Measurements from ENCODE around the gene MPRIP. TPM values are rescaled to one million over a fixed set of nuclear protein-coding genes. Genes with fewer than 3 reads are reported as not detected.

MPRIP gene
- total RNA-seq, 2 donors from 2014 or later, result 268 to 269 TPM

GRCh38 chr17:17089796-17090641, 47.8 kb downstream of the MPRIP start:
- no peaks in the 10 kb centered on the region for H3K9me3 ChIP-seq (ENCODE audit: control insufficient read depth, low read length, poor library complexity, severe bottlenecking)
- peak overlapping the region; percentile 65 for H3K27ac Mint-ChIP-seq
- H3K4me3 Mint-ChIP-seq, result no peak overlapping the region
- ATAC-seq (no peak), DNase-seq (no peak)
- peaks cover 5% of the 10 kb centered on the region for H3K36me3 Mint-ChIP-seq (ENCODE audit: low read depth)
- no peaks in the 10 kb centered on the region for H3K27me3 Mint-ChIP-seq
- H3K4me1 Mint-ChIP-seq, result peaks cover 52% of the 10 kb centered on the region

- no peak overlapping the region for H3K4me3 Mint-ChIP-seq
- peaks cover 56% of the 10 kb centered on the region for H3K4me1 Mint-ChIP-seq
- H3K27me3 Mint-ChIP-seq, result no peaks in the 10 kb centered on the region
- H3K9me3 ChIP-seq (ENCODE audit: control insufficient read depth, low read length, poor library complexity, severe bottlenecking), result no peaks in the 10 kb centered on the region
- no peak for DNase-seq
- no peak for ATAC-seq
- peaks cover 5% of the 10 kb centered on the region for H3K36me3 Mint-ChIP-seq (ENCODE audit: low read depth)
- peak overlapping the region; percentile 21 for H3K27ac Mint-ChIP-seq
Observed at GRCh38 chr17:17090642-17091103, 48.4 kb downstream of the MPRIP start.

DNA sequence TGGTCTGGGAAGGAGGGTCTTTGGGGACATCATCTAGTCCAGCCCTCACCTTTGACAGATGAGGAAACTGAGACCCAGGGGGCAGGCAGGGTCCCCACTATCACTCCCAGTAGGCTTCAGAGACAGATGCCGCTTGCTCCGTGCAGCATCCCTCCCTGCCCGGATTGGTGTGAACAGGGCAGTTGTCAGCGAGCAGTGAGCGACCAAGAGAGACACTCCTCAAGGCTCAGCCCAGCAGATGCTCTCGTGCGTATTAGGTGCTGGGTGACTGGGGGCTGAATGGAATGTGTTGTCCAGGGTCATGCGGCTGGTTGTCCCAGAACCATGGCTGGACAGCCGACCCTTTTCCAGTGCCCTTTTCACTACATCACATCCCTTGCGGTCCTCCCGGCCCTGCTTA, 49.0 kb downstream of the MPRIP start:
- H3K9me3 ChIP-seq (ENCODE audit: control insufficient read depth, low read length, poor library complexity, severe bottlenecking), result no peaks in the 10 kb centered on the region
- Mint-ChIP-seq H3K27ac (no peak overlapping the region), H3K4me3 (no peak overlapping the region), H3K36me3 (ENCODE audit: low read depth) (peaks cover 5% of the 10 kb centered on the region), H3K4me1 (peaks cover 56% of the 10 kb centered on the region), H3K27me3 (no peaks in the 10 kb centered on the region)
- ATAC-seq, result no peak
- DNase-seq, result no peak

DNA sequence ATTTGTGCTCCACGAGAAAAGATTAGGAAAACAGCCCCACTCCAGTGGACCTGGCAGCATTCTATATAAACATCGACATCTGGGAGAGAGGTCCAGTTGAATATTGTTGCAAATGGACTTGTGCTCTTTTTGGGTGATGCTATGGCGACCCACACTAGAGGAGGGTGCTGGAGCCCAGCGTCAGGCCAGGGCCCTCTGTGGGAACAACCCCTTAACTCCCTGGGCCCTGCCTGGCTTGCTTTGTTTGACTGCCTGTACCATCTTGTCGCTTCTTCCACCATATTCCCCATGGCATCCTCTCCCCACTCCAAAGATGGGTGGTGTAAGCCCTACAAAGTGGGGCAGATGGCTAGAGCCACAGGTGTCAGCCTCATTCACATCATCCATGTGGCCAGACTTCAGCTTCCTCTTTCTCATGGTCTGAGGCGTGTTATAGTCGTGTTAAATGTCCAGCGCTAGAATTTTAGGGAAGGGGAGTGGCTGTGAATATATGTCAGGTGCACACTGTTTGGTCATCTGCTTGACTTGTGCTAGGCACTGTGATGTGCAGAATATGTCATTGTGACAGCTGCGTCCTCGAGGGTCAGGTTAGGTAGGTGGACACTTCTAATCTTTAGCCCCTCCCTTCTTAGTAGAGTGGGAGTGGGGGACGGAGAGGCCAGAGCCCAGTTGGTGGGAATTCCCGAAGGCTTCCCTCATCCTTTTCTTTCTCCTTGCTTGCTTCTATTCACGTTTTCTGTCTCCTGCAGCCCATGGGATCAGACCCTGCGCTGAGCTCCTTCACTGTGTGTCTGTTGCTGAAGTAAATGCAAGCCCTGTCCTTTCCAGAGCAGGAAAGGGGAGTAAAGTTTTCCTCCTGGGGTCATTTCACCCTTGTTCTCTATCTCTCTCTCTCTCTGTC, 49.8 kb downstream of the MPRIP start:
- H3K9me3 ChIP-seq (ENCODE audit: control insufficient read depth, low read length, poor library complexity, severe bottlenecking), result no peaks in the 10 kb centered on the region
- DNase-seq (no peak), ATAC-seq (no peak)
- Mint-ChIP-seq H3K27me3 (no peaks in the 10 kb centered on the region), H3K4me1 (peaks cover 52% of the 10 kb centered on the region), H3K4me3 (no peak overlapping the region), H3K36me3 (ENCODE audit: low read depth) (peaks cover 5% of the 10 kb centered on the region), H3K27ac (peak overlapping the region; percentile 75)

GRCh38 chr17:17093764-17094163, 51.5 kb downstream of the MPRIP start:
- Mint-ChIP-seq H3K4me1 (peaks cover 38% of the 10 kb centered on the region), H3K27me3 (no peaks in the 10 kb centered on the region), H3K4me3 (peak overlapping the region; percentile 12), H3K27ac (peak overlapping the region; percentile 75), H3K36me3 (ENCODE audit: low read depth) (peaks cover 4% of the 10 kb centered on the region)
- H3K9me3 ChIP-seq (ENCODE audit: control insufficient read depth, low read length, poor library complexity, severe bottlenecking), result no peaks in the 10 kb centered on the region
- no peak for ATAC-seq
- no peak for DNase-seq

DNA sequence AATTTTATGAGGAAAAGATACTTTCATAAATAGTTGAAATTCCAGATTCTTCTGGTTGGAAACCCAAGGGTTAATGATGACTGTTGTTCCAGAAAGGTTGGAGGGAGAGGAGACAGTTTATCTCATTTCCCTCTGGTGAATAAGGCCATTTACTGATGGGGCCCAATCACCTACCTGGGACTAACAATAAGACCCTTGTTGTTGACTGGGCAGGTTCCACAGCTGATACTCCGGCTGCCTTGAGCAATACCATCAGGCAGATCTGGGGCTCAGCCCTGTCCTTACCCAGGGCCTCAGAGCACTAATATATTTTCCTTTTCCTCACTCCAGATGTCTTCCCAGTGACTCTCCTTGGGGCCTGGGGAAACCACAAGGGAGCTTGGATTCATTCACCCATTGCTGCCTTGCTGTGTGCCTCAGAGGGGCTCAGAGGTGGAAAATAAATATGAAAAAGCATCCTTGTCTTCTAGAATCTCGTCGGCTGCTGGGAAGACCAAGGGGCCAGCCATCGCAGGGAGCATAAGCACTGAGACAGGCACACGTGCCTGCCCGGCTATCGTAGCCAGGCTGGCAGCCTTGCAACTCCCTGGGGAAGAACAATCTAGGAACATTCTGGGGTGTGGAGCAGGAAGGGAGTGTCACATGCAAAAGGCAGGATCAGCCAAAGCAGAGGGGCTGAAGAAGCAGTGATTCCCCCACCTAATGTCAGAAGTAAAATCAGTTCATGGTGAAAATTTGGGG, 54.4 kb downstream of the MPRIP start:
- ATAC-seq, result no peak
- no peaks in the 10 kb centered on the region for H3K27me3 Mint-ChIP-seq
- DNase-seq, result no peak
- H3K27ac Mint-ChIP-seq, result peak overlapping the region; percentile 60
- no peak overlapping the region for H3K4me3 Mint-ChIP-seq
- H3K4me1 Mint-ChIP-seq, result peaks cover 30% of the 10 kb centered on the region
- peaks cover 4% of the 10 kb centered on the region for H3K36me3 Mint-ChIP-seq (ENCODE audit: low read depth)
- no peaks in the 10 kb centered on the region for H3K9me3 ChIP-seq (ENCODE audit: control insufficient read depth, low read length, poor library complexity, severe bottlenecking)

GRCh38 chr17:17097763-17098345, 55.6 kb downstream of the MPRIP start:
- Mint-ChIP-seq H3K36me3 (ENCODE audit: low read depth) (peaks cover 4% of the 10 kb centered on the region), H3K4me3 (no peak overlapping the region), H3K27ac (peak overlapping the region; percentile 60), H3K4me1 (peaks cover 24% of the 10 kb centered on the region), H3K27me3 (no peaks in the 10 kb centered on the region)
- H3K9me3 ChIP-seq (ENCODE audit: control insufficient read depth, low read length, poor library complexity, severe bottlenecking), result no peaks in the 10 kb centered on the region
- no peak for ATAC-seq
- DNase-seq, result no peak

GRCh38 chr17:17098551-17099179, 56.4 kb downstream of the MPRIP start:
- Mint-ChIP-seq H3K4me1 (peaks cover 21% of the 10 kb centered on the region), H3K27ac (no peak overlapping the region), H3K36me3 (ENCODE audit: low read depth) (peaks cover 4% of the 10 kb centered on the region), H3K4me3 (no peak overlapping the region), H3K27me3 (no peaks in the 10 kb centered on the region)
- ATAC-seq, result no peak
- no peak for DNase-seq
- no peaks in the 10 kb centered on the region for H3K9me3 ChIP-seq (ENCODE audit: control insufficient read depth, low read length, poor library complexity, severe bottlenecking)

DNA sequence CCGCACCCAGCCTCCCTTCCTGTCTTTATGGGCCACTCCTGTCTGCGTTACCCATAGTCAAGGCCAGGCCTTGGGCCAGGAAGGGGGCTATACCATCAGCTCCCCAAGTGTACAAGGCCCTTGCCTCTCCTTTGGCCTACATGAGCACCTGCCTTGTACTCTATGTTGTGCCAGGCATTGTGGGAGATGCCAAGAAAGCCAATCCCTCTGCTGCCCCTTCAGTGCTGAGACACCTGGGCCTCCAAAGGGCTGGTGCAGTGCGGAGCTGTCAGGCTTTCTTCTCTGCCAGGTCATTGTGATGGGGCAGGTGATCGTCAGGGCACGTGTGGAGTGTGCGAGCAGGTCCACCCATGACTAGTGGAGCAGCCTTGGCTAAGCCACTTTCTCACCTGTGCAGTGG, 59.9 kb downstream of the MPRIP start:
- no peaks in the 10 kb centered on the region for H3K27me3 Mint-ChIP-seq
- H3K4me1 Mint-ChIP-seq, result peaks cover 26% of the 10 kb centered on the region
- ATAC-seq (no peak), DNase-seq (no peak)
- no peaks in the 10 kb centered on the region for H3K36me3 Mint-ChIP-seq (ENCODE audit: low read depth)
- peak overlapping the region; percentile 73 for H3K27ac Mint-ChIP-seq
- no peak overlapping the region for H3K4me3 Mint-ChIP-seq
- H3K9me3 ChIP-seq (ENCODE audit: control insufficient read depth, low read length, poor library complexity, severe bottlenecking), result no peaks in the 10 kb centered on the region

DNA sequence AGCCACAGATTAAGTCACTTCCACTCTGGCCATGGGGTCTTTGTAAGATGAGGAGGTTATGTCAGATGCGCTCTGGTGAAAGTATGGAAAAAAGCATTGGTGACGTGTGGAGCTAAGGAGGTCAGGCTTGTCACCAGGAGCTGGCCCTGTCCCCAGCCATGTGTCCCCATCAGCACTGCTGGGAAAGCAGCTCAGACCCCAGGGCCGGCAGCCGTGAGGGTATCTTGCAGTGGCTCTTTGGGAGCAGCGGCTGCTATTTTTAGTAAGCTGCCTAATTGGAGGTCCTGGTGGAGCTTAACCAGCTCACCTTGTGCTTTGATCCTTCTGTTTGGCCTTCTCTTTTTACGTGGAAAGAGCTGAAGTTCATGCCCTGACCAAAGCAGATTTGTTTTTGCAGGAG, 60.9 kb downstream of the MPRIP start:
- no peaks in the 10 kb centered on the region for H3K36me3 Mint-ChIP-seq (ENCODE audit: low read depth)
- H3K4me1 Mint-ChIP-seq, result peaks cover 35% of the 10 kb centered on the region
- H3K4me3 Mint-ChIP-seq, result no peak overlapping the region
- ATAC-seq, result no peak
- H3K27ac Mint-ChIP-seq, result peak overlapping the region; percentile 73
- DNase-seq, result no peak
- H3K9me3 ChIP-seq (ENCODE audit: control insufficient read depth, low read length, poor library complexity, severe bottlenecking), result no peaks in the 10 kb centered on the region
- H3K27me3 Mint-ChIP-seq, result no peaks in the 10 kb centered on the region

- H3K9me3 ChIP-seq (ENCODE audit: control insufficient read depth, low read length, poor library complexity, severe bottlenecking), result no peaks in the 10 kb centered on the region
- ATAC-seq, result no peak
- peak overlapping the region; percentile 73 for H3K27ac Mint-ChIP-seq
- H3K27me3 Mint-ChIP-seq, result no peaks in the 10 kb centered on the region
- DNase-seq, result no peak
- no peaks in the 10 kb centered on the region for H3K36me3 Mint-ChIP-seq (ENCODE audit: low read depth)
- peaks cover 43% of the 10 kb centered on the region for H3K4me1 Mint-ChIP-seq
- H3K4me3 Mint-ChIP-seq, result no peak overlapping the region
Observed at GRCh38 chr17:17104036-17104435, 61.8 kb downstream of the MPRIP start.

- Mint-ChIP-seq H3K4me1 (peaks cover 47% of the 10 kb centered on the region), H3K36me3 (ENCODE audit: low read depth) (no peaks in the 10 kb centered on the region)
- no peak for DNase-seq
Observed at GRCh38 chr17:17104494-17104893, 62.2 kb downstream of the MPRIP start.

More at GRCh38 chr17:17104494-17104893, 62.2 kb downstream of the MPRIP start:
- no peak for ATAC-seq
- no peaks in the 10 kb centered on the region for H3K9me3 ChIP-seq (ENCODE audit: control insufficient read depth, low read length, poor library complexity, severe bottlenecking)
- H3K27me3 Mint-ChIP-seq, result no peaks in the 10 kb centered on the region
- peak overlapping the region; percentile 83 for H3K27ac Mint-ChIP-seq
- no peak overlapping the region for H3K4me3 Mint-ChIP-seq

Measured in T-helper 17 cell (primary cell).